GM12878 (cell line): ENCODE data around the gene SMARCC1.

Experiments
- ATF7 ChIP-seq: fragments of 450-650 bp; IDR thresholded peaks from 2 replicates; pipeline ENCODE4 v1.6.1; 2016; ENCODE audit warnings: low read depth, mild to moderate bottlenecking
- CEBPZ ChIP-seq: fragments of 150-350 bp; IDR thresholded peaks from 2 replicates; pipeline ENCODE4 v1.6.1; 2016; ENCODE audit warnings: low read depth, low read length
- CTCF ChIP-seq, 3 experiments: IDR thresholded peaks in 2 of 3; conservative IDR thresholded peaks in 1 of 3; 2 replicates each; pipeline ENCODE4 v1.5.1; 2011; ENCODE audit warnings: low read depth in 3 of 3, low read length in 3 of 3, mild to moderate bottlenecking in 3 of 3, control low read depth in 2 of 3, moderate library complexity in 2 of 3, inconsistent platforms in 1 of 3, mixed read lengths in 1 of 3; ENCODE audit not compliant: control insufficient read depth in 2 of 3, insufficient read depth in 1 of 3; ENCODE audit errors: extremely low read depth in 1 of 3
- ELK1 ChIP-seq: IDR thresholded peaks from 2 replicates; pipeline ENCODE4 v1.6.1; 2012; ENCODE audit warnings: low read depth, low read length, improper control_type of control experiment
- NR2C2 ChIP-seq: IDR thresholded peaks from 2 replicates; pipeline ENCODE4 v1.6.1; 2011; ENCODE audit warnings: borderline replicate concordance, low read depth; ENCODE audit not compliant: control insufficient read depth, insufficient read length
- POLR2AphosphoS5 ChIP-seq: IDR thresholded peaks from 2 replicates; pipeline ENCODE4 v1.6.1; 2011; ENCODE audit warnings: mild to moderate bottlenecking, low read length, inconsistent platforms
- RELA ChIP-seq: fragments of 450-650 bp; IDR thresholded peaks from 2 replicates; pipeline ENCODE4 v1.8.0; 2014; ENCODE audit warnings: borderline replicate concordance; ENCODE audit not compliant: partially characterized antibody
- USF2 ChIP-seq: IDR thresholded peaks from 2 replicates; pipeline ENCODE4 v1.6.1; 2011; ENCODE audit warnings: low read depth, low read length, improper control_type of control experiment, borderline replicate concordance

- TF ChIP-seq ELK1 (no peak), NR2C2 (no peak), RELA (no peak), USF2 (no peak), POLR2AphosphoS5 (no peak), CEBPZ (no peak), ATF7 (no peak), CTCF (IDR thresholded peaks at IDR 0.05 in 2 of 3, conservative IDR thresholded peaks at IDR 0.05 in 1 of 3; ENCODE audit: control insufficient read depth in 2 of 3, extremely low read depth in 1 of 3, insufficient read depth in 1 of 3, low read depth in 3 of 3, low read length in 3 of 3) (no peak)
Measured at GRCh38 chr3:47613722-47614121, 168.0 kb downstream of the SMARCC1 start.
